Adrenal gland (tissue), 5 donors: ENCODE measurements around the gene P3H2.
"Not testable (repeated sequence)": the region's sequence is repeated elsewhere in the genome, so short reads cannot be mapped to it uniquely, and the experiment has no call there.

Experiments
- POLR2A ChIP-seq, 2 donors: fragments of 450-650 bp; IDR thresholded peaks; one replicate each; pipeline ENCODE4 v1.6.1; 2017; ENCODE audit warnings: antibody characterized with exemption in 2 of 2, mild to moderate bottlenecking in 2 of 2, moderate library complexity in 1 of 2
- TF ChIP-seq, protein P1 (sequence below), 6 experiments: fragments of 450-650 bp in 4 of 6; fragments of 200-600 bp in 2 of 6; sonication (generic) in 1 of 6; IDR thresholded peaks; 1 replicate in 5 of 6; 2 replicates in 1 of 6; pipeline versions ENCODE4 v1.5.1 to v1.8.0; 2016 to 2021; ENCODE audit warnings: antibody characterized with exemption in 6 of 6, mild to moderate bottlenecking in 2 of 6, moderate library complexity in 1 of 6
- donor health status: DM: no; HTN: no; CAD: no.

DNA sequence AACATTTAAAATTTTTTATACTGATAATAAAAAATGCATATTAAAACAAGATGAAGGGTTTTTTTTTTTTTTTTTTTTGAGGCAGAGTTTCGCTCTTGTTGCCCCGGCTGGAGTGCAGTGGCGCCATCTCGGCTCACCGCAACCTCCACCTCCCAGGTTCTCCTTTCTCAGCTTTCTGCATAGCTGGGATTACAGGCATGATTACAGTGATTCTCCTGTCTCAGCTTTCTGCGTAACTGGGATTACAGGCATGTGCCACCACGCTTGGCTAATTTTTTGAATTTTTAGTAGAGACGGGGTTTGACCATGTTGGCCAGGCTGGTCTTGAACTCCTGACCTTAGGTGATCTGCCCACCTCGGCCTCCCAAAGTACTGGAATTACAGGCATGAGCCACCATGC is 48.8 kb downstream of the P3H2 start:
- TF ChIP-seq, protein P1, sequence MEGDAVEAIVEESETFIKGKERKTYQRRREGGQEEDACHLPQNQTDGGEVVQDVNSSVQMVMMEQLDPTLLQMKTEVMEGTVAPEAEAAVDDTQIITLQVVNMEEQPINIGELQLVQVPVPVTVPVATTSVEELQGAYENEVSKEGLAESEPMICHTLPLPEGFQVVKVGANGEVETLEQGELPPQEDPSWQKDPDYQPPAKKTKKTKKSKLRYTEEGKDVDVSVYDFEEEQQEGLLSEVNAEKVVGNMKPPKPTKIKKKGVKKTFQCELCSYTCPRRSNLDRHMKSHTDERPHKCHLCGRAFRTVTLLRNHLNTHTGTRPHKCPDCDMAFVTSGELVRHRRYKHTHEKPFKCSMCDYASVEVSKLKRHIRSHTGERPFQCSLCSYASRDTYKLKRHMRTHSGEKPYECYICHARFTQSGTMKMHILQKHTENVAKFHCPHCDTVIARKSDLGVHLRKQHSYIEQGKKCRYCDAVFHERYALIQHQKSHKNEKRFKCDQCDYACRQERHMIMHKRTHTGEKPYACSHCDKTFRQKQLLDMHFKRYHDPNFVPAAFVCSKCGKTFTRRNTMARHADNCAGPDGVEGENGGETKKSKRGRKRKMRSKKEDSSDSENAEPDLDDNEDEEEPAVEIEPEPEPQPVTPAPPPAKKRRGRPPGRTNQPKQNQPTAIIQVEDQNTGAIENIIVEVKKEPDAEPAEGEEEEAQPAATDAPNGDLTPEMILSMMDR (IDR thresholded peaks at IDR 0.05) = not testable (repeated sequence)
- TF ChIP-seq POLR2A (IDR thresholded peaks at IDR 0.05) = not testable (repeated sequence)
